GM18519 (cell line): ENCODE results near the gene KCNG4.
"Not testable (repeated sequence)": the region's sequence is repeated elsewhere in the genome, so short reads cannot be mapped to it uniquely, and the experiment has no call there.

Experiments
- ATAC-seq: cut with Tn5 transposase; IDR thresholded peaks from one replicate; pipeline ENCODE4 v1.9.1; 2021; ENCODE audit warnings: mild to moderate bottlenecking, moderate library complexity; ENCODE audit not compliant: unreplicated experiment, low FRiP score

The KCNG4 gene

DNA sequence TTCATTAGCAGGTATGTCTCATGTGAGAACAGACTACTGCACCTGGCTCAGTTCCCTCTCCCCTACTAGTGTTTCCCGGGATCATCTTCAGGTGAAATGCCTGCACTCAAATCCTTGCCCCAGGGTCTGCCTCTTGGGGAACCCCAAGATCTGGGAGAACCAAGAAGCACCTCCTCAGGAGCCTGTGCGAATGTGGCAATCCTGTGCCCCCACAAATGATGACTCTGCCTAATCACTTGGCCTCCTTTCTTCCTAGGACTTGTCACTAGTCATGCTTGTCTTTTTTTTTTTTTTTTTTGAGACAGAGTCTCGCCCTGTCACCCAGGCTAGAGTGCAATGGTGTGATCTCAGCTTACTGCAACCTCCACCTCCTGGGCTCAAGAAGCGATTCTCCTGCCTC, 27.2 kb downstream of the KCNG4 start:
- no peak for ATAC-seq

DNA sequence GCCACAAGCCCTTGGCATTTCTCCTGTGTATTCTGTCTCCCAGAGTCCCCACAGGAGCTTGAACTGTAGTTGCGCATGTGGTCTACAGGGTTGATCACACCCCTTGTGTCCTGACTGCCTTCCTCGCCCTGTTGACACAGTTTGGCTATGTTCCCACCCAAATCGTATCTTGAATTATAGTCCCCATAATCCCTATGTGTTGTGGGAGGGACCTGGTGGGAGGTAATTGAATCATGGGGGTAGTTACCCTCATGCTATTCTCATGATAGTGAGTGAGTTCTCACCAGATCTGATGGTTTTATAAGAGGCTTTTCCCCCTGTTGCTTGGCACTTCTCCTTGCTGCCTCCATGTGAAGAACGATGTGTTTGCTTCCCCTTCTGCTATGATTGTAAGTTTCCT, 27.7 kb downstream of the KCNG4 start:
- ATAC-seq: no peak

DNA sequence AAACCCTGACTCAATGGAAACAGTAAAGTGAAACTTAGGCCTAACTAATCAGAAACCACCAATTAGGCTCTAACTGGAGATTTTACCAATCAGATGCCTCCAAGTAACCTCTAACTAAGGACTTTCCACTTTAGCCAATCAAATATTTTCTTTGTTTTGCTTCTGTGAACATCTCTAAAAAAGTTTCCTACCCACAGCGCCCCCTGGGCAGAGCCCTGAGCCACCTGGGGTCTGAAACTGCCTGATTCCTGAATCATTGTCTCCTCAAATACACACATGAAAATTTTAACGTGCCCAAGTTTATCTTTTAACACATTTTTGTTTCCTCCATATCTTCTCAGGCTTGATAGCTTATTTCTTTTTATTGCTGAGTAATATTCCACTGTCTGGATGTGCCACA, 29.8 kb downstream of the KCNG4 start:
- no peak for ATAC-seq

DNA sequence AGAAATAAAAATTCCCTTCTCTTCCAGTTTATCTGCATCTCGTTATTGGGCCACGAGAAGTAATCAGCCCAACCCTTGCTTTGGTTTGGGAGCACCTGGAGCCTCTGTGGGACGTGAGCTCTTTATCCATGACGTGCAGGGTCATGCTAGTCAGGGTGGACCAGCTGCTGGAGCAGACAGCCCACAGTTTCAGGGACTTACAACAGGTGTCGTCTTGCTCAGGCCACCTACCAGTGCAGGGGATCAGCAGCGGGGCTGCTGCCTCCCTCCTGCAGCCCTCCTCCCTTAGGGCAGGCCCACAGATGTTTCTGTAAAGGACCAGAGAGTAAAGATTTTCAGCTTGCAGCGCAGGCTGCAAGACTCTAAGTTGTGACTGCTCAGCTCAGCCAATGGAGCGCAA, 31.9 kb downstream of the KCNG4 start:
- no peak for ATAC-seq

DNA sequence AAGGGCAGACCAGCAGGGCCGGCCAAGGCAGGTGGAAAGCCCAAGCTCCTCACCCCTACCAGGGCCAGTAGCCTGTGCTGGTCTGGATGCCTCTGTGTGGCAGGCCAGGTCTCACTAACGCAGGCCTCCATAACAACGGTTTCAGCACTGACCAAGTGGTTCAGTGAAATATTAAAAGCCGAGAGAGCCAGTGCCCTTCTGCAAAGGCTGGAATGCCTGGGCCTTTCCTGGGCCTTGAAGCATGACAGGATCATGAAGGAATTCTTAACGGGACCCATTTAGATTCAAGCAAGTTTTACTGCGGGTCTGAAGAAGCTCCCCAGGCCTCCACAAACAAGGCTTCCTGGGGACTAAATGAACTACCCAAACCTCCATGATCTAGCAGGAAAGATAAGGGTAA, 32.6 kb downstream of the KCNG4 start:
- no peak for ATAC-seq

DNA sequence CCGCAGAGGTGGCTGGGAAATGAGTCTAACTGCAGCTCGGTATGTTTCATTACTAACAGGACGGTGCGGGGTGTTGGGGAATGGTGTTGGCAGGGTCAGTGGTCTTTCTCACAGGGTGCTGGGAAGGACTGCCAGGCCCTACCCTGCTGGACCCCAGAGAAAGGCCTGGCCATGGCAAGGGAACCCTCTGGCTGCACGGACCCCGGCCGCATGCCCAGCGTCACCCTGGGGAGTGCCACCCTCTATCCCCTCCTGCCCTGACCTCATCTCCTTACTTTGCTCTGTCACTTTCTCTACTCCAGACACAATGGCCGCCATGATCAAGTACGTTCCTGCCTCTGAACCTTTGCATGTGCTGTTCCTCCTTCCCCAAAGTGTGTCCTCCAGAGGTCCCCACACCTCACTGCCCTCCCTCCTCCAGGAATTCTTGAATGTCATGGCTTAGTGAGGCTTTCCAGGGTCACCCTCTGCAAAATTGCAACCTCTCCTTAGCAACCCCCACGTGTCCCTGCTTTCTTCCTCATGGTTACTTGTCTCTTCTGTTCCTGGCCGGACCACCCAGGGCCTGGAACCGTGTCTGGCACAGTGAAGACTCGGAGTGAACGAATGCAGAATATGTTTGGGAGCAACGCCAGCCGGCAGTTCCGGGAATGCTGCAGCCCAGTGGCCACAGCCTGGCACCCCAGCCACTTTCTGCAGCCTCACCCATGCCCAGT, 33.7 kb downstream of the KCNG4 start:
- no peak for ATAC-seq

DNA sequence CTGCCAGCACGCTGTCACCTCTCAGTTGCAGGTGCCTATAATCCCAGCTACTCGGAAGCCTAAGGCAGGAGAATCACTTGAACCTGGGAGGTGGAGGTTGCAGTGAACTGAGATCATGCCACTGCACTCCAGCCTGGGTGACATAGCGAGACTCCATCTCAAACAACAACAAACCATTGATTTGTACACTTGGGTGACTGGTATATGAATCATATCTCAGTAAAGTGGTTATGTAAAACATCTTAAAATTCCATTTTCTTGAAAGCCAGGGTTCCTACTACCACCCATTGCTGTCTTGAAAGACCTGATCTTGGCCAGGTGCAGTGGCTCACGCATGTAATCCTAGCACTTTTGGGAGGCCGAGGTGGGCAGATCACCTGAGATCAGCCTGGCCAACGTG, 34.7 kb downstream of the KCNG4 start:
- ATAC-seq: not testable (repeated sequence)

DNA sequence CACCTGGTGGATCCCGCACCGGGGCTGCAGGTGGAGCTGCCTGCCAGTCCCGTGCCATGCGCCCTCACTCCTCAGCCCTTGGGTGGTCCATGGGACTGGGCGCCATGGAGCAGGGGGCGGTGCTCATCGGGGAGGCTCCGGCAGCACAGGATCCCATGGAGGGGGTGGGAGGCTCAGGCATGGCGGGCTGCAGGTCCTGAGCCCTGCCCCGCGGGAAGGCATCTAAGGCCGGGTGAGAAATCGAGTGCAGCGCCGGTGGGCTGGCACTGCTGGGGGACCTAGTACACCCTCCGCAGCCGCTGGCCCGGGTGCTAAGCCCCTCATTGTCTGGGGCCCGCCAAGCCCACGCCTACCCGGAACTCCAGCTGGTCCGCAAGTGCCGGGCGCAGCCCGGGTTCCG, 35.3 kb downstream of the KCNG4 start:
- not testable (repeated sequence) for ATAC-seq

DNA sequence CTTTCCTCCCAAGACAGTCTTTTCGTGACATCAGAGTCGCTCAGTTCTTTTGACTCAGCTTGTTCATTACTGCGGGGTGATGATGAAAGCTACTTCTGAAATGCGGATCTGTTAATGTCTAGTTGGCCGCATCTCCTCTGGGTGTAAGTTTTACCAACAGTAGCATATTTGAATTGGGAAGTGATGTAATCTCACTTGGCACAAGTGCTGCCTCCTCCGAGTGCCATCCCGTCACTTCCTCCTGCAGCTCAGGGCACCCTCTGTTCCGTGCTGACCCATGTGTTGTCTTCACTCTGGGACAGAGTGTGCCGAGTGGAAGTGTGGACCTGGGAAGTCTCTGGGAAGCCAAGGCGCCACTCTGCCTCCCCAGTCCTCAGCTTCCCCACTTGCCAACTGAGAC, 40.0 kb downstream of the KCNG4 start:
- ATAC-seq: no peak

DNA sequence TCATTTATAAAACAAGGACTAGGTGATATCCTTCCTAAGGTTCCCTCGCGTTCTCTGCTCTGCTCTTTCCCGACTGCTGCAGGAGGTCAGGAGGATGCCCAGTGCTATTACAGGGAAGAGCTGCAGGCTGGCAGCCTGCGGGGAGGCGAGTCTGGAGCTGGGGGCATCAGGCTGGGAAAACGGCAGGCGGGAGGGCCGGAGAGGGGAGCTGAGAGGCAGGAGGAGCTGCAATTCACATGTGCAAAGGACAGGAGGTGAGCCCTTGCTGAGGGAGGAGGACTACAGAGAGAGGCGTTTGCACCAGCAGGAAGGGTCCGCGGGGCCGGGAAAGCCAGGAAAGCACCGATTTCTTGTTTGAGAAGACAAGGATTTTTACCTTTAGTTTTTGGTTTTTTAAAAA, 40.7 kb downstream of the KCNG4 start:
- ATAC-seq: no peak

DNA sequence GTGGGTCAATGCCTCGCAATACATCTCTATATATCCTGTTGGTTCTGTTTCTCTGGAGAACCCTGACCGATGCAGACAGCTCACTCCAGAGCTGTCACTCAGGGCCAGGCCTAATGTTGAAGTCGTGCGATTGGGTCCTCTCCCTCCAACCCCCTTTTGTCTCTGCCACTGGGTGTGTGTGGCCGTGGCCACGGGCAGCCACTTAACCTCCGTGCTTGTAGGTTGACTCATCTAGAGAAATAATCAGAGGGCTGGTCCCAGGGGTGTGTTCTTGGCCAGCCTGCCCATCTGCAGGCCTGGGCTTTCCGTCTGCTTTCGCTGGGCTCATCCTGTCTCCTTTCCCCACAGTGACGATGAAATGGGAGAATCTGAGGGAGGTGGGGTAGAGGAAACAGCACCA, 41.4 kb downstream of the KCNG4 start:
- ATAC-seq: no peak

DNA sequence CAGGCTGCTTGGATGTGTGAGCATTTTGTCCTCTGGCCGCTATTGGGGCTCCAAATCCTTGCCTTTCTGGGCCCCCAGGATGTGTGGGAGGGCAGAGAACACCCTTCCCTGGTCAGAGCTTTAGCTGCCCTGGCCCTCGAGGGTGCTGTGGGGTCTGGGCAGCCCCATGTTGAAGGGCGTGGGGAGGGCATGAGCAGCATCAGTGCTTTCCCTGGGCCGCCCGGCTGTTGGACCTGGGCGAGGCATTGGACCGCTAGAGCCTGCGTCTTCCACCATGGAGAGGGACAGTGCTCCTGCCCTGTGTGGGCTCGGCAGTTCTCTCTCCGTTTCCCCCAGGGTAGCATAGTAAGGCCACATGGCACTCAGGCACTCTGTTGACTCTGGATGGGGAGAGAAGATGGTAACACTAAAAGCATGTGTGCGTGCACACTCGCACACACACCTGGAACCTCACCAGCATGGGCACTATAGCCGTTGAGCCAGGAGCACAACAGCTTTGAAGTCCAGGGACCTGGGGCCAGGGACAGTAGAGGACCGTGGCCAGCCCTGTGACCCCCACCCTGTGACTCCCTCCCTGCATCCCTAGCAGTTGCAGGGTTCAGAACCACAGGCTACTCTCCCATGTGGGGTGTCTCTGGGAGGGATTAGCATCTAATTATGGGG, 42.2 kb downstream of the KCNG4 start:
- ATAC-seq: no peak

DNA sequence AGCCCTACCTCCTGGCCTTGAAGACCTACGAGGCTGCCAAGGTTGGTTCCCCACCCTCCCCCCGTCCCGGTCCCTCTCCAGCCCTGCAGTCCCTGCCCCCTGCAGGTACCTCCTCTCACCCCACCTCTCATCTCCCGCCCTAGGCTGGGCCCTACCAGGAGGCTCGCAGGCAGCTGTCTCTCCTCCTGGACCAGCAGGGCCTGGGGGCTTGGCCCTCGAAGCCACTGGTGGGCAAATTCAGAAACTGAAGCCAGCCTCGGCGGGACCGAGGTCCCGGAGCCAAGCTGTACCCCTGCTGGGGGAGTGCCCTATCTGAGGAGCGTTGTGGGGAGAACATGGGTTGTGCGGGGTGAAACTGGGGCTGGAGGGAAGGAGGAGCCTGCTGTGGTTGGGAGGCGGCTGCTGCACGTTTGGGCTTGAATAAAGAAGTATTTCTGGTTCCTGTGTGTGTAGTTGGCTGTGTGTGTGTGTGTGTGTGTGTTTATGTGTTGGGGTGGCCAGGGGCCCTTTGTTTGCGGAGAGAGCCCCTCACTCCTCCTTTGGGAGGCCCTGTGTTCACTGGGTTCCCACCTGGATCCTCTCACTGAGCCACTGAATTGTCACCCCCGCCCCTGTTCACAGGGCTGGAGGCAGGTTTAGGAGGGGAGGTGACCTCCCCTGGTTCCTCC, 43.0 kb downstream of the KCNG4 start:
- ATAC-seq: no peak

DNA sequence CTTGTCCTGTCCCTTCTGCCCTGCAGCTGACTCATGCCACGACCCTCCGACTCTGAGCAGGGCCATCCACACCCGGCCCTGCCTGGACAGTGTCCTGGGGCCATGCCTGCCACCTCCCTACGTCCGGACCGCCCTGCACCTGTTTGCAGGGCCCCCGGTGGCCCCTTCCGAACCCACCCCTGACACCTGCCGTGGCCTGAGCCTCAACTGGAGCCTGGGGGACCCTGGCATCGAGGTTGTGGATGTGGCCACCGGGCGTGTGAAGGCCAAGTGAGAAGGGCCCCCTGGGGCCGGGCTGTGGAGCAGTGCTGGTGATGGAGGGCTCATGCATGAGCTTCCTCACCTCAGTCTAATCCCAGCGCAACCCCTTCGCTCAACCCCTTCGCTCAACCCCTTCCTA, 43.7 kb downstream of the KCNG4 start:
- no peak for ATAC-seq

DNA sequence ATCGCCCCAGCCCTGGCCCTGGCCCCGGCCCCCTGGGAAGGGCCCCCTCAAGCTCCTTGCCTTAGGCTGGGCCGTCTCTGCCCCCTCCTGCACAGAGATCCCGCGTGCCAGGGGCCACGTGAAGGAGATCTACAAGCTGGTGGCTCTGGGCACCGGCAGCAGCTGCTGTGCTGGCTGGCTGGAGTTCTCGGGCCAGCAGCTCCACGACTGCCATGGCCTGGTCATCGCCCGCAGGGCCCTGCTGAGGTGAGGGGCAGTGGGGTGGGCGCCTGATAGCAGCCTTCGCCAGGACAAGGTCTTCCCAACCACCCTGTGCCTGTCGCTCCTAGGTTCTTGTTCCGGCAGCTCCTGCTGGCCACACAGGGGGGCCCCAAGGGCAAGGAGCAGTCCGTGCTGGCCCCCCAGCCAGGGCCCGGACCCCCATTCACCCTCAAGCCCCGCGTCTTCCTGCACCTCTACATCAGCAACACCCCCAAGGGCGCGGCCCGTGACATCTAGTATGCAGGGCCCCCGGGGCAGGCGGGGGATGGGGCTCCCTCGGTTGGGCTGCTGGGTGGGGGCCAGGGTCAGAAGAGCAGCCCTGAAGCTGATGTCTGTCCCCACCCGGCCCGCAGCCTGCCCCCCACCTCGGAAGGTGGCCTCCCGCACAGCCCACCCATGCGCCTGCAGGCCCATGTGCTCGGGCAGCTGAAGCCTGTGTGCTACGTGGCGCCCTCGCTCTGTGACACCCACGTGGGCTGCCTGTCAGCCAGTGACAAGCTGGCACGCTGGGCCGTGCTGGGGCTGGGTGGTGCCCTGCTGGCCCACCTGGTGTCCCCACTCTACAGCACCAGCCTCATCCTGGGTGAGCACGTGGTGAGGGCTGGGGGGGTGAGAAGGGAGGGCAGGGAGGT, 44.4 kb downstream of the KCNG4 start:
- no peak for ATAC-seq

DNA sequence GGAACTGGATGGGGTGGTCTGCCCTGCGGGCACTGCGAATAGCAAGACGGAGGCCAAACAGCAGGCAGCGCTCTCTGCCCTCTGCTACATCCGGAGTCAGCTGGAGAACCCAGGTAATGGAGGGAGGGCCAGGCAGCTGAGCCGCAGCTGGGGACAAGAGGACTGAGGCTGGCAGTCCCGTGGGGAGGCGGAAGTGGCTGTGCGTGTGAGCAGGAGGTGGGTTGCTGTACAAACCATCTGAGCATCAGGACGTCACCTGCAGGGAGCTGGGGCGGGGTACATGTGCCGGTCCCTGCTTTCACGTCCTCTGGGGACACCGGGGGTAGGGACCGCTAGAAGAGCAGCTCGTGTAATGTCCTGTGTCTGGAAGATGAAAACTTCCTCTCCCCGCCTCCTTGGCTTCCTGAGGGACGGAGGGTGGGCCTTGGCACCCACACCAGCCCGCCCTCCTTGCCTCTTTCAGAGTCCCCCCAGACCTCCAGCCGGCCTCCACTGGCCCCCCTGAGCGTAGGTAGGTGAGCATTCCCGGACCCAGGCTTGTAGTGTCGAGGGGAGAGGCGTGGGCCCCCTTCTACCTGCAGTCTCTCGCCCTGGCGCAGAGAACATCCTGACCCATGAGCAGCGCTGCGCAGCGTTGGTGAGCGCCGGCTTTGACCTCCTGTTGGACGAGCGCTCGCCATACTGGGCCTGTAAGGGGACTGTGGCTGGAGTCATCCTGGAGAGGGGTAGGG, 45.2 kb downstream of the KCNG4 start:
- no peak for ATAC-seq

DNA sequence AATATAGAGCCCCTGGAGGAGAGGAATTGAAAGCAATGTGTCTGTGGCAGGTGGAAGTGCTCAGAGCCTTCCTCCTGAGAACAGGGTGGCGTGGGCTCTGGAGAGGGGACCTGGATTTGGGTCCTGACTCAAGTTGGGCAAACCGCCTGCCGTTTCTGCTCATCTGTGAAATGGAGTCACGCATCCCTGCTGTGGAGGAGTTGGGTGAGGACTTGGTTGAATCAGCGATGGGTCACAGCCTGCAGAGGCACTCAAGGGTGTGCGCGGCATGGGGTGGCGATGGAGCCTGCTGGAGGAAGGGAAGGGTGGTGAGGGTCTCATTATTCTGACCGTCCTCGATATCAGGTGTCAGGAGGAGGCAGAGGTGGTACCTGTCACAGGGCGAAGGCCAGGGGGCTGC, 45.8 kb downstream of the KCNG4 start:
- no peak for ATAC-seq

DNA sequence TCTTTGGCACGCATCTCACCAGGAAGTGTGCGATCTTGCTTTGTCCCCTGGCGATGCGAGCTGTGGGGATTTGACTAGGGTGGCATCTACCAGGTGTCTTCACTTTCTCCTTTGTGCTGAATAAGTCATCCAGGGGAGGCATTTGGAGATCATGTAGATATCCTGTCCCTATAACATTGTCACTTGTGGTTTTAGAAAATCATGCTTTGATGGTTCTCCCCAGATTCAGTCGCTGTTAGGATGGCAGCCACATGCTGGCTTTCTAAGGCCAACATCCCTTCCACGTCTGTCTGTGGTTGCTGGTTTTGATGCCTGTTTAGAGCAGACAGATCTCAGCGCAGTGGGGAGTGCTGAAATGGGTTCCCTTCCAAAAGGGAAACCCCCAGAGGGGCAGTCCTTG, 46.3 kb downstream of the KCNG4 start:
- ATAC-seq: no peak

DNA sequence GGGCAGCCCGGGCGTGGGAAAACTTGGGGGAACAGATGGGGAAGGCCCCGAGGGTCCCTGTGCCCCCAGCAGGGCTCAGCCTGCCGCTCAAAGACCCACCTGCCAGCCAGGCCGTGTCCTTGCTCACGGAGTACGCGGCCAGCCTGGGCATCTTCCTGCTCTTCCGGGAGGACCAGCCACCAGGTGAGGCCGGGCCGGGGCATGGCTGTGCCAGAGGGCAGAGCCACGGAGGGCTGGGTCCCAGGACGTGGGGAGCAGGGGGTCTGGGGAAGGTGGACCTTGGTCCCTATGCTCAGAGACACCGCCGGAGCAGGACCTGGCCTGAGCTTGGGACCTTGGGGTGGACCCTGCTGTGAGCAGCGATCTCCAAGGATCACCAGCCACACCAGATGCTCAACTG, 48.3 kb downstream of the KCNG4 start:
- ATAC-seq: no peak

DNA sequence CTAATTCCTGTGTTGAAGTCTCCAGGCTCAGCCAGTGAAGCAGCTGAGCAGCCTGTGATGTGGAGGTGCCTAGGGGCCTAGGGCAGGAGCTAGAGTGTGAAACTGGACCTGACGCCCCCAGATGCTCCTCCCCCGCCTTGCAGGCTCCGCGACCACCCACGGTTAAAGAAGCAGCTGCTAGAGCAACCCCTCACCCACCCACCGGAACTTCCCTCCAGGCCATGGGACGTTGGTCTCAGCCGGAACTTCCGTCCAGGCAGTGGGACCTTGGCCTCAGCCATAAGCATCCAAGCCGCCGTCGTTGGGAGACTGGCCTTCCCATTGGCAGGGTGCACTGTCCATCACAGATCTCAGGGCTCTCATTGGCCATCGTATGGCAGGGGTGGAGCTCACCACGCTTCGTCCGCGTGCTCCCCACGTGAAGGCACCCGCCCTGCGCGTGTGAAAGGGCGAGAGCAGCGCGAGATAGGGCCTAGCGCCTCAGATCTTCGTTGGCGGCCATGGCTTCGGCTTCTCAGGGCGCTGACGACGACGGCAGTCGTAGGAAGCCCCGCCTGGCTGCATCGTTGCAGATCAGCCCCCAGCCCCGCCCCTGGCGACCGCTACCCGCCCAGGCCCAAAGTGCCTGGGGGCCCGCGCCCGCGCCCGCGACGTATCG, 49.0 kb downstream of the KCNG4 start, which contains the start of gene ADAD2:
TSS of gene ADAD2 (plus strand) at position 427 of the 658 bp plus-strand sequence. CDS start at position 501, 74 bp downstream.
- ATAC-seq: no peak
